A673 (cell line): ENCODE data around the gene EMILIN2.

Experiments
- EZH2 ChIP-seq: fragments of 200-600 bp; sonication (generic); IDR thresholded peaks from 2 replicates; pipeline ENCODE4 v1.6.1; 2017; ENCODE audit warnings: borderline replicate concordance, low read depth, mild to moderate bottlenecking, mixed read lengths, antibody characterized with exemption, low read length; ENCODE audit not compliant: poor library complexity, severe bottlenecking
- TF ChIP-seq, protein P1 (sequence below): fragments of 300-800, 200-600 bp; sonication (generic); conservative IDR thresholded peaks from 2 replicates; pipeline ENCODE4 v1.5.1; 2017; ENCODE audit warnings: low read depth, mild to moderate bottlenecking, antibody characterized with exemption, low read length, moderate library complexity, mixed read lengths

- TF ChIP-seq, protein P1, sequence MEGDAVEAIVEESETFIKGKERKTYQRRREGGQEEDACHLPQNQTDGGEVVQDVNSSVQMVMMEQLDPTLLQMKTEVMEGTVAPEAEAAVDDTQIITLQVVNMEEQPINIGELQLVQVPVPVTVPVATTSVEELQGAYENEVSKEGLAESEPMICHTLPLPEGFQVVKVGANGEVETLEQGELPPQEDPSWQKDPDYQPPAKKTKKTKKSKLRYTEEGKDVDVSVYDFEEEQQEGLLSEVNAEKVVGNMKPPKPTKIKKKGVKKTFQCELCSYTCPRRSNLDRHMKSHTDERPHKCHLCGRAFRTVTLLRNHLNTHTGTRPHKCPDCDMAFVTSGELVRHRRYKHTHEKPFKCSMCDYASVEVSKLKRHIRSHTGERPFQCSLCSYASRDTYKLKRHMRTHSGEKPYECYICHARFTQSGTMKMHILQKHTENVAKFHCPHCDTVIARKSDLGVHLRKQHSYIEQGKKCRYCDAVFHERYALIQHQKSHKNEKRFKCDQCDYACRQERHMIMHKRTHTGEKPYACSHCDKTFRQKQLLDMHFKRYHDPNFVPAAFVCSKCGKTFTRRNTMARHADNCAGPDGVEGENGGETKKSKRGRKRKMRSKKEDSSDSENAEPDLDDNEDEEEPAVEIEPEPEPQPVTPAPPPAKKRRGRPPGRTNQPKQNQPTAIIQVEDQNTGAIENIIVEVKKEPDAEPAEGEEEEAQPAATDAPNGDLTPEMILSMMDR: no peak
- no peak for TF ChIP-seq EZH2
These were observed 79.7 kb downstream of the EMILIN2 start for GRCh38 chr18:2926528-2926927.
